GM19099 (cell line): ENCODE data around the gene DTYMK.

Experiments used
- POLR2A ChIP-seq: IDR thresholded peaks from 3 replicates; pipeline ENCODE4 v1.6.1; 2011; ENCODE audit warnings: low read depth; ENCODE audit not compliant: insufficient read length; ENCODE audit errors: extremely low read depth

Gene DTYMK

GRCh38 chr2:241633561-241633960 is 53.1 kb downstream of the DTYMK start:
- no peak for TF ChIP-seq POLR2A

- TF ChIP-seq POLR2A: no peak
These were observed 53.9 kb downstream of the DTYMK start for GRCh38 chr2:241632478-241633325.

GRCh38 chr2:241629762-241630435 is 56.7 kb downstream of the DTYMK start:
- TF ChIP-seq POLR2A: no peak

GRCh38 chr2:241627675-241628074 is 58.9 kb downstream of the DTYMK start:
- TF ChIP-seq POLR2A: no peak
